Measurements from ENCODE around the gene NR1D1. TPM values are rescaled to one million over a fixed set of nuclear protein-coding genes. Genes with fewer than 3 reads are reported as not detected.

Gene NR1D1
- total RNA-seq, 1 donor from 2014 or later: 34.7 TPM

- no peak for DNase-seq (ENCODE audit: low spot score)
These were observed 3.3 kb downstream of the NR1D1 start for GRCh38 chr17:40097087-40097486.

GRCh38 chr17:40095944-40096791 lies 4.2 kb downstream of the NR1D1 start:
- peak; percentile 62 for DNase-seq (ENCODE audit: low spot score)

GRCh38 chr17:40095351-40095943 lies 4.9 kb downstream of the NR1D1 start:
- DNase-seq (ENCODE audit: low spot score): no peak

- DNase-seq (ENCODE audit: low spot score): no peak
These were observed 5.5 kb downstream of the NR1D1 start for GRCh38 chr17:40094874-40095273.

GRCh38 chr17:40093580-40094201 lies 6.7 kb downstream of the NR1D1 start:
- DNase-seq (ENCODE audit: low spot score): no peak

GRCh38 chr17:40093005-40093579 lies 7.3 kb downstream of the NR1D1 start:
- no peak for DNase-seq (ENCODE audit: low spot score)

GRCh38 chr17:40092581-40092980 lies 7.8 kb downstream of the NR1D1 start:
- no peak for DNase-seq (ENCODE audit: low spot score)

GRCh38 chr17:40091691-40092397 lies 8.5 kb downstream of the NR1D1 start:
- no peak for DNase-seq (ENCODE audit: low spot score)

GRCh38 chr17:40090237-40091119 lies 9.9 kb downstream of the NR1D1 start:
- DNase-seq (ENCODE audit: low spot score): no peak

- DNase-seq (ENCODE audit: low spot score): no peak
These were observed 11.1 kb downstream of the NR1D1 start for GRCh38 chr17:40089077-40089895.

GRCh38 chr17:40087903-40088718 lies 12.3 kb downstream of the NR1D1 start:
- no peak for DNase-seq (ENCODE audit: low spot score)

- no peak for DNase-seq (ENCODE audit: low spot score)
These were observed 13.2 kb downstream of the NR1D1 start for GRCh38 chr17:40087049-40087794.

GRCh38 chr17:40086150-40087044 lies 14.0 kb downstream of the NR1D1 start:
- no peak for DNase-seq (ENCODE audit: low spot score)

GRCh38 chr17:40084477-40084876 lies 15.9 kb downstream of the NR1D1 start:
- no peak for DNase-seq (ENCODE audit: low spot score)

GRCh38 chr17:40079545-40079944 lies 20.8 kb downstream of the NR1D1 start:
- no peak for DNase-seq (ENCODE audit: low spot score)

- DNase-seq (ENCODE audit: low spot score): no peak
These were observed 23.8 kb downstream of the NR1D1 start for GRCh38 chr17:40076591-40076990.

- no peak for DNase-seq (ENCODE audit: low spot score)
These were observed 24.4 kb downstream of the NR1D1 start for GRCh38 chr17:40075942-40076498.

Data from mucosa of gallbladder (tissue), 1 donor.